ENCODE measurements around the gene RFLNA. TPM values are rescaled to one million over a fixed set of nuclear protein-coding genes. Genes with fewer than 3 reads are reported as not detected.

RFLNA gene
- total RNA-seq, 1 donor: 15.9 TPM

- TF ChIP-seq, protein P1, sequence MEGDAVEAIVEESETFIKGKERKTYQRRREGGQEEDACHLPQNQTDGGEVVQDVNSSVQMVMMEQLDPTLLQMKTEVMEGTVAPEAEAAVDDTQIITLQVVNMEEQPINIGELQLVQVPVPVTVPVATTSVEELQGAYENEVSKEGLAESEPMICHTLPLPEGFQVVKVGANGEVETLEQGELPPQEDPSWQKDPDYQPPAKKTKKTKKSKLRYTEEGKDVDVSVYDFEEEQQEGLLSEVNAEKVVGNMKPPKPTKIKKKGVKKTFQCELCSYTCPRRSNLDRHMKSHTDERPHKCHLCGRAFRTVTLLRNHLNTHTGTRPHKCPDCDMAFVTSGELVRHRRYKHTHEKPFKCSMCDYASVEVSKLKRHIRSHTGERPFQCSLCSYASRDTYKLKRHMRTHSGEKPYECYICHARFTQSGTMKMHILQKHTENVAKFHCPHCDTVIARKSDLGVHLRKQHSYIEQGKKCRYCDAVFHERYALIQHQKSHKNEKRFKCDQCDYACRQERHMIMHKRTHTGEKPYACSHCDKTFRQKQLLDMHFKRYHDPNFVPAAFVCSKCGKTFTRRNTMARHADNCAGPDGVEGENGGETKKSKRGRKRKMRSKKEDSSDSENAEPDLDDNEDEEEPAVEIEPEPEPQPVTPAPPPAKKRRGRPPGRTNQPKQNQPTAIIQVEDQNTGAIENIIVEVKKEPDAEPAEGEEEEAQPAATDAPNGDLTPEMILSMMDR (IDR thresholded peaks at IDR 0.05; ENCODE audit: extremely low read depth, low read depth, low read length): no peak
- no peak overlapping the region for H3K4me3 ChIP-seq (ENCODE audit: insufficient read depth, low read length)
Observed at GRCh38 chr12:124315372-124316044, 20.6 kb downstream of the RFLNA start.

DNA sequence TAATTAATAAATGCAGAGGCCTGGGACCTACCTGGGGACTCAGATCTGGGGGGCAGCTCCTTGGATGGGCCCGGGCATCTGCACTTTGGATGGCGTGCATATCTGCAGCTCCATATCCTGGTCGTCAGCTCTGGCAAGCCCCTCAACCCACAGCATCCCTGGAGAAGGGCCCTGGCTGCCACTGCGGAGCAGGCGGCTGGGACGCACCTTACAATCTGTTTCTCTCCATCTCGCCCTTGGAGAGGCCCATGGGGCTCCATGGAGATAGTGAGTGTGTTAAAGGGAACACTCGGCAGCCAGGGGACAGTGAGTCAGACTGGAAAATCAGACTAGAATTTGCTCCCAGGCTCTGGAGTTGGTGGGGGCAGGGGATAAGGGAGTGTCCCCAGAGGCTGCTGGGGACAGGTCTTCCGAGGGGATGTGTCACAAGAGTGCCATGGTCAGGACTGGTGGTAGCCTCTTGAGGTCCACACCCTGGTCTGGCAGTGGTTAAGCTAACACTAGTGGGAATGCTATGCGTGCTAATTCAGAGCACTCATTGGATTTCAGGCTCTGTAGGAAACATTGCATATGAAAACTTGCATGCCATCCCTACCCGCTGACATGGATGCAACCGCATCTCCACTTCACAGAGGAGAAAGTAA lies 21.5 kb downstream of the RFLNA start:
- Histone ChIP-seq H3K9me3 (ENCODE audit: low read depth, low read length) (no peaks in the 10 kb centered on the region), H3K4me1 (ENCODE audit: insufficient read depth, low read length) (no peaks in the 10 kb centered on the region), H3K4me2 (ENCODE audit: insufficient read depth, low read length) (no peak overlapping the region), H2AFZ (ENCODE audit: low read length) (no peak overlapping the region), H4K20me1 (ENCODE audit: insufficient read depth, low read length) (no peaks in the 10 kb centered on the region), H3K79me2 (ENCODE audit: insufficient read depth, low read length) (no peaks in the 10 kb centered on the region), H3K27me3 (ENCODE audit: insufficient read depth, low read length) (peaks cover 4% of the 10 kb centered on the region), H3K4me3 (ENCODE audit: insufficient read depth, low read length) (no peak overlapping the region), H3K27ac (ENCODE audit: low read depth, low read length) (no peak overlapping the region), H3K36me3 (ENCODE audit: insufficient read depth, low read length) (no peaks in the 10 kb centered on the region)
- no peak for DNase-seq (ENCODE audit: insufficient read length, low spot score, missing footprints)
- TF ChIP-seq, protein P1 (IDR thresholded peaks at IDR 0.05; ENCODE audit: extremely low read depth, low read depth, low read length): no peak

More at GRCh38 chr12:124315372-124316044, 20.6 kb downstream of the RFLNA start:
- Histone ChIP-seq H3K27ac (ENCODE audit: low read depth, low read length) (no peak overlapping the region), H3K36me3 (ENCODE audit: insufficient read depth, low read length) (no peaks in the 10 kb centered on the region), H3K79me2 (ENCODE audit: insufficient read depth, low read length) (no peaks in the 10 kb centered on the region), H2AFZ (ENCODE audit: low read length) (no peak overlapping the region), H3K4me1 (ENCODE audit: insufficient read depth, low read length) (no peaks in the 10 kb centered on the region), H4K20me1 (ENCODE audit: insufficient read depth, low read length) (no peaks in the 10 kb centered on the region), H3K9me3 (ENCODE audit: low read depth, low read length) (no peaks in the 10 kb centered on the region), H3K4me2 (ENCODE audit: insufficient read depth, low read length) (no peak overlapping the region), H3K27me3 (ENCODE audit: insufficient read depth, low read length) (peaks cover 4% of the 10 kb centered on the region)
- no peak for DNase-seq (ENCODE audit: insufficient read length, low spot score, missing footprints)

DNA sequence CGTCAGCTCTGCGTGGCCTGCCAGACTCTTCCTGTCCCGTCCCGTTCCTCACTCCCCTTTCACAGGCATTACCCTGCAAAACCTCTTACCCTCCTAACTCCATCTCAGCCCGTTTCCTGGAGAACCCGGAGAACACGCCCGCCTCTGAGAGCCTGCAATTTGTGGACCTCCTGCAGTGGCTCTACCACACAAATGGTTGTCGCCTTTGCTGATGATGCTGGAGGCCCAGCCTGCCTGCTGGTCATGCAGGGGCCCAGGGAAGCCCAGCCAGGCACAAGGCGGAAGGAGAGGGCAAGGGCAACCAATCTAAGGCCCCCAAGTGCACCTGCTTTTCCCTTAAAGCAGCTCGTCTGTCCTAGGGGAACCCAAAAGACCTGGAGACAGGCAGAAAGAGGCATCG lies 22.5 kb downstream of the RFLNA start:
- Histone ChIP-seq H3K4me2 (ENCODE audit: insufficient read depth, low read length) (no peak overlapping the region), H3K79me2 (ENCODE audit: insufficient read depth, low read length) (no peaks in the 10 kb centered on the region), H3K36me3 (ENCODE audit: insufficient read depth, low read length) (no peaks in the 10 kb centered on the region), H3K4me3 (ENCODE audit: insufficient read depth, low read length) (no peak overlapping the region), H2AFZ (ENCODE audit: low read length) (no peak overlapping the region), H3K27ac (ENCODE audit: low read depth, low read length) (no peak overlapping the region), H4K20me1 (ENCODE audit: insufficient read depth, low read length) (no peaks in the 10 kb centered on the region), H3K4me1 (ENCODE audit: insufficient read depth, low read length) (peaks cover 7% of the 10 kb centered on the region), H3K9me3 (ENCODE audit: low read depth, low read length) (no peaks in the 10 kb centered on the region), H3K27me3 (ENCODE audit: insufficient read depth, low read length) (peaks cover 4% of the 10 kb centered on the region)
- DNase-seq (ENCODE audit: insufficient read length, low spot score, missing footprints): no peak
- TF ChIP-seq, protein P1 (IDR thresholded peaks at IDR 0.05; ENCODE audit: extremely low read depth, low read depth, low read length): no peak

GRCh38 chr12:124318278-124319020 lies 23.6 kb downstream of the RFLNA start:
- H3K27me3 ChIP-seq (ENCODE audit: insufficient read depth, low read length): peaks cover 4% of the 10 kb centered on the region
- TF ChIP-seq, protein P1 (IDR thresholded peaks at IDR 0.05; ENCODE audit: extremely low read depth, low read depth, low read length): no peak
- H3K4me1 ChIP-seq (ENCODE audit: insufficient read depth, low read length): peaks cover 7% of the 10 kb centered on the region
- peaks cover 2% of the 10 kb centered on the region for H3K36me3 ChIP-seq (ENCODE audit: insufficient read depth, low read length)
- no peak overlapping the region for H3K27ac ChIP-seq (ENCODE audit: low read depth, low read length)
- H3K4me2 ChIP-seq (ENCODE audit: insufficient read depth, low read length): no peak overlapping the region
- no peaks in the 10 kb centered on the region for H3K79me2 ChIP-seq (ENCODE audit: insufficient read depth, low read length)
- DNase-seq (ENCODE audit: insufficient read length, low spot score, missing footprints): no peak
- H2AFZ ChIP-seq (ENCODE audit: low read length): no peak overlapping the region
- H4K20me1 ChIP-seq (ENCODE audit: insufficient read depth, low read length): no peaks in the 10 kb centered on the region
- no peak overlapping the region for H3K4me3 ChIP-seq (ENCODE audit: insufficient read depth, low read length)
- peaks cover 2% of the 10 kb centered on the region for H3K9me3 ChIP-seq (ENCODE audit: low read depth, low read length)

Data from osteoblast (primary cell).